BLaER1 treated with 17β-estradiol and CSF1 and Interleukin-3, amounts not matched to agents 10 nM and 100 nM (cell line): ENCODE measurements around the gene TTYH2.
A peak's percentile ranks its signal among the peaks of the same experiment; 100 is the strongest.
"Not testable (repeated sequence)": the region's sequence is repeated elsewhere in the genome, so short reads cannot be mapped to it uniquely, and the experiment has no call there.

Experiments
- H3K27ac ChIP-seq, 11 experiments: shearing (Covaris generic); formaldehyde crosslinking; 2 replicates each; pipeline ENCODE4 v1.8.1; 2022
- H3K27me3 ChIP-seq, 11 experiments: shearing (Covaris generic); formaldehyde crosslinking; 2 replicates each; pipeline ENCODE4 v1.8.1; 2022
- H3K36me3 ChIP-seq, 11 experiments: shearing (Covaris generic); formaldehyde crosslinking; 2 replicates each; pipeline ENCODE4 v1.8.1; 2022
- H3K4me1 ChIP-seq, 10 experiments: shearing (Covaris generic); formaldehyde crosslinking; 2 replicates each; pipeline ENCODE4 v1.8.1; 2022
- H3K4me2 ChIP-seq, 11 experiments: shearing (Covaris generic); formaldehyde crosslinking; 2 replicates each; pipeline ENCODE4 v1.8.1; 2022
- H3K4me3 ChIP-seq, 10 experiments: shearing (Covaris generic); formaldehyde crosslinking; 2 replicates each; pipeline ENCODE4 v1.8.1; 2022
- H3K9ac ChIP-seq, 11 experiments: shearing (Covaris generic); formaldehyde crosslinking; 2 replicates each; pipeline ENCODE4 v1.8.1; 2022
- H3K9me3 ChIP-seq, 11 experiments: shearing (Covaris generic); formaldehyde crosslinking; replicated peaks in 1 of 11; 2 replicates each; pipeline ENCODE4 v1.8.1; 2022
- H4K20me1 ChIP-seq, 11 experiments: shearing (Covaris generic); formaldehyde crosslinking; 2 replicates each; pipeline ENCODE4 v1.8.1; 2022
- Cebpa-rat ChIP-seq, 11 experiments: shearing (Covaris generic); IDR thresholded peaks; 2 replicates each; pipeline ENCODE4 v1.8.1; 2022

TTYH2 gene

GRCh38 chr17:74262601-74263000 is 49.2 kb downstream of the TTYH2 start:
- no peak for TF ChIP-seq Cebpa-rat (IDR thresholded peaks at IDR 0.05)
- H3K4me2 ChIP-seq = no peak overlapping the region; a peak in 1 of 22 replicates
- no peaks in the 10 kb centered on the region; a peak in 1 of 22 replicates for H3K36me3 ChIP-seq
- peaks cover 0 to 30% (median 20%) of the 10 kb centered on the region in 10 experiments; a peak in 14 of 20 replicates for H3K4me1 ChIP-seq
- no peak overlapping the region for H3K27ac ChIP-seq
- H3K4me3 ChIP-seq = no peak overlapping the region
- H4K20me1 ChIP-seq = peaks cover 0 to 12% (median 0%) of the 10 kb centered on the region in 11 experiments; a peak in 2 of 22 replicates
- H3K9ac ChIP-seq = no peak overlapping the region
- H3K9me3 ChIP-seq = peaks cover 7 to 12% (median 9%) of the 10 kb centered on the region in 11 experiments; a peak in 20 of 22 replicates
- H3K27me3 ChIP-seq = no peaks in the 10 kb centered on the region

- peaks cover 7 to 15% (median 9%) of the 10 kb centered on the region in 11 experiments; a peak in 20 of 22 replicates for H3K9me3 ChIP-seq
- H3K4me1 ChIP-seq = peaks cover 0 to 18% (median 10%) of the 10 kb centered on the region in 10 experiments; a peak in 12 of 20 replicates
- not testable (repeated sequence) for H3K9ac ChIP-seq, H3K4me3 ChIP-seq, H3K27ac ChIP-seq, H3K36me3 ChIP-seq, H3K27me3 ChIP-seq, H3K4me2 ChIP-seq, H4K20me1 ChIP-seq
Measured at GRCh38 chr17:74267054-74267453, 53.7 kb downstream of the TTYH2 start.

GRCh38 chr17:74267579-74267978 is 54.2 kb downstream of the TTYH2 start:
- Histone ChIP-seq H3K36me3 (no peaks in the 10 kb centered on the region), H3K4me3 (no peak overlapping the region), H3K4me2 (no peak overlapping the region)

GRCh38 chr17:74267987-74268499 is 54.7 kb downstream of the TTYH2 start:
- Histone ChIP-seq H3K4me1 (peaks cover 0 to 18% (median 11%) of the 10 kb centered on the region in 10 experiments; a peak in 13 of 20 replicates), H3K27ac (no peak overlapping the region), H3K9ac (no peak overlapping the region), H3K4me2 (peak overlapping the region; percentile 6 to 35 (median 16); a peak in 12 of 22 replicates), H3K4me3 (no peak overlapping the region), H3K27me3 (no peaks in the 10 kb centered on the region), H3K9me3 (peaks cover 7 to 15% (median 9%) of the 10 kb centered on the region in 11 experiments; a peak in 20 of 22 replicates), H4K20me1 (no peaks in the 10 kb centered on the region), H3K36me3 (no peaks in the 10 kb centered on the region)
- no peak for TF ChIP-seq Cebpa-rat (IDR thresholded peaks at IDR 0.05)

More at GRCh38 chr17:74267579-74267978, 54.2 kb downstream of the TTYH2 start:
- Histone ChIP-seq H3K9me3 (peaks cover 7 to 15% (median 9%) of the 10 kb centered on the region in 11 experiments; a peak in 20 of 22 replicates), H3K27me3 (no peaks in the 10 kb centered on the region), H3K4me1 (peaks cover 0 to 18% (median 12%) of the 10 kb centered on the region in 10 experiments; a peak in 13 of 20 replicates), H4K20me1 (no peaks in the 10 kb centered on the region), H3K27ac (no peak overlapping the region), H3K9ac (no peak overlapping the region)
- no peak for TF ChIP-seq Cebpa-rat (IDR thresholded peaks at IDR 0.05)

GRCh38 chr17:74268558-74268957 is 55.2 kb downstream of the TTYH2 start:
- H3K4me2 ChIP-seq = peak overlapping the region; percentile 6 to 35 (median 16); a peak in 13 of 22 replicates
- H3K9ac ChIP-seq = no peak overlapping the region
- peaks cover 7 to 15% (median 9%) of the 10 kb centered on the region in 11 experiments; a peak in 20 of 22 replicates for H3K9me3 ChIP-seq
- peaks cover 0 to under 1% (median 0%) of the 10 kb centered on the region in 11 experiments; a peak in 1 of 22 replicates for H3K27me3 ChIP-seq
- H3K4me3 ChIP-seq = no peak overlapping the region
- no peak overlapping the region for H3K27ac ChIP-seq
- H3K4me1 ChIP-seq = peaks cover under 1 to 18% (median 12%) of the 10 kb centered on the region in 10 experiments; a peak in 17 of 20 replicates
- TF ChIP-seq Cebpa-rat (IDR thresholded peaks at IDR 0.05) = no peak
- no peaks in the 10 kb centered on the region for H3K36me3 ChIP-seq
- no peaks in the 10 kb centered on the region for H4K20me1 ChIP-seq

- no peak overlapping the region for H3K4me3 ChIP-seq
- H3K9me3 ChIP-seq = peaks cover 7 to 15% (median 9%) of the 10 kb centered on the region in 11 experiments; a peak in 20 of 22 replicates
- no peaks in the 10 kb centered on the region for H4K20me1 ChIP-seq
- H3K9ac ChIP-seq = no peak overlapping the region
- H3K27ac ChIP-seq = no peak overlapping the region
- H3K4me1 ChIP-seq = peaks cover 18 to 36% (median 29%) of the 10 kb centered on the region in 10 experiments
- no peak for TF ChIP-seq Cebpa-rat (IDR thresholded peaks at IDR 0.05)
- no peaks in the 10 kb centered on the region for H3K36me3 ChIP-seq
- peaks cover 0 to 18% (median 0%) of the 10 kb centered on the region in 11 experiments; a peak in 6 of 22 replicates for H3K27me3 ChIP-seq
- H3K4me2 ChIP-seq = no peak overlapping the region
Measured at GRCh38 chr17:74270333-74270732, 57.0 kb downstream of the TTYH2 start.

GRCh38 chr17:74271281-74271680 is 57.9 kb downstream of the TTYH2 start:
- Histone ChIP-seq H3K27me3 (peaks cover 0 to 27% (median 0%) of the 10 kb centered on the region in 11 experiments; a peak in 6 of 22 replicates), H3K36me3 (no peaks in the 10 kb centered on the region), H3K4me2 (peak overlapping the region in 4 of 11 experiments; percentile 0 to 30 (median 16); a peak in 2 of 22 replicates), H3K9me3 (peaks cover 7 to 15% (median 9%) of the 10 kb centered on the region in 11 experiments; a peak in 20 of 22 replicates), H3K4me1 (peaks cover 27 to 46% (median 39%) of the 10 kb centered on the region in 10 experiments), H3K27ac (no peak overlapping the region), H4K20me1 (no peaks in the 10 kb centered on the region), H3K9ac (no peak overlapping the region), H3K4me3 (no peak overlapping the region)
- TF ChIP-seq Cebpa-rat (IDR thresholded peaks at IDR 0.05) = no peak

GRCh38 chr17:74271901-74272561 is 58.7 kb downstream of the TTYH2 start:
- no peak for TF ChIP-seq Cebpa-rat (IDR thresholded peaks at IDR 0.05)
- Histone ChIP-seq H3K9me3 (peaks cover 2 to 9% (median 6%) of the 10 kb centered on the region in 11 experiments; a peak in 20 of 22 replicates), H3K9ac (no peak overlapping the region), H3K4me2 (peak overlapping the region in 4 of 11 experiments; percentile 0 to 30 (median 16); a peak in 1 of 22 replicates), H3K4me1 (peaks cover 35 to 53% (median 46%) of the 10 kb centered on the region in 10 experiments), H3K27ac (no peak overlapping the region), H3K4me3 (no peak overlapping the region), H4K20me1 (no peaks in the 10 kb centered on the region), H3K27me3 (peaks cover 0 to 30% (median 0%) of the 10 kb centered on the region in 11 experiments; a peak in 6 of 22 replicates), H3K36me3 (no peaks in the 10 kb centered on the region)

GRCh38 chr17:74272731-74273201 is 59.4 kb downstream of the TTYH2 start:
- H3K4me1 ChIP-seq = peaks cover 42 to 59% (median 52%) of the 10 kb centered on the region in 10 experiments
- no peak overlapping the region for H3K27ac ChIP-seq
- peaks cover 0 to 30% (median 0%) of the 10 kb centered on the region in 11 experiments; a peak in 6 of 22 replicates for H3K27me3 ChIP-seq
- TF ChIP-seq Cebpa-rat (IDR thresholded peaks at IDR 0.05) = no peak
- no peak overlapping the region for H3K4me3 ChIP-seq
- H3K4me2 ChIP-seq = no peak overlapping the region
- H3K9ac ChIP-seq = no peak overlapping the region
- peaks cover 0 to 2% (median 0%) of the 10 kb centered on the region in 11 experiments; a peak in 2 of 22 replicates for H3K9me3 ChIP-seq
- H3K36me3 ChIP-seq = no peaks in the 10 kb centered on the region
- no peaks in the 10 kb centered on the region for H4K20me1 ChIP-seq
